ENCODE results near the gene COBLL1.
"Not testable (repeated sequence)": the region's sequence is repeated elsewhere in the genome, so short reads cannot be mapped to it uniquely, and the experiment has no call there.

COBLL1 gene, protein sequence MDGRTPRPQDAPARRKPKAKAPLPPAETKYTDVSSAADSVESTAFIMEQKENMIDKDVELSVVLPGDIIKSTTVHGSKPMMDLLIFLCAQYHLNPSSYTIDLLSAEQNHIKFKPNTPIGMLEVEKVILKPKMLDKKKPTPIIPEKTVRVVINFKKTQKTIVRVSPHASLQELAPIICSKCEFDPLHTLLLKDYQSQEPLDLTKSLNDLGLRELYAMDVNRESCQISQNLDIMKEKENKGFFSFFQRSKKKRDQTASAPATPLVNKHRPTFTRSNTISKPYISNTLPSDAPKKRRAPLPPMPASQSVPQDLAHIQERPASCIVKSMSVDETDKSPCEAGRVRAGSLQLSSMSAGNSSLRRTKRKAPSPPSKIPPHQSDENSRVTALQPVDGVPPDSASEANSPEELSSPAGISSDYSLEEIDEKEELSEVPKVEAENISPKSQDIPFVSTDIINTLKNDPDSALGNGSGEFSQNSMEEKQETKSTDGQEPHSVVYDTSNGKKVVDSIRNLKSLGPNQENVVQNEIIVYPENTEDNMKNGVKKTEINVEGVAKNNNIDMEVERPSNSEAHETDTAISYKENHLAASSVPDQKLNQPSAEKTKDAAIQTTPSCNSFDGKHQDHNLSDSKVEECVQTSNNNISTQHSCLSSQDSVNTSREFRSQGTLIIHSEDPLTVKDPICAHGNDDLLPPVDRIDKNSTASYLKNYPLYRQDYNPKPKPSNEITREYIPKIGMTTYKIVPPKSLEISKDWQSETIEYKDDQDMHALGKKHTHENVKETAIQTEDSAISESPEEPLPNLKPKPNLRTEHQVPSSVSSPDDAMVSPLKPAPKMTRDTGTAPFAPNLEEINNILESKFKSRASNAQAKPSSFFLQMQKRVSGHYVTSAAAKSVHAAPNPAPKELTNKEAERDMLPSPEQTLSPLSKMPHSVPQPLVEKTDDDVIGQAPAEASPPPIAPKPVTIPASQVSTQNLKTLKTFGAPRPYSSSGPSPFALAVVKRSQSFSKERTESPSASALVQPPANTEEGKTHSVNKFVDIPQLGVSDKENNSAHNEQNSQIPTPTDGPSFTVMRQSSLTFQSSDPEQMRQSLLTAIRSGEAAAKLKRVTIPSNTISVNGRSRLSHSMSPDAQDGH

DNA sequence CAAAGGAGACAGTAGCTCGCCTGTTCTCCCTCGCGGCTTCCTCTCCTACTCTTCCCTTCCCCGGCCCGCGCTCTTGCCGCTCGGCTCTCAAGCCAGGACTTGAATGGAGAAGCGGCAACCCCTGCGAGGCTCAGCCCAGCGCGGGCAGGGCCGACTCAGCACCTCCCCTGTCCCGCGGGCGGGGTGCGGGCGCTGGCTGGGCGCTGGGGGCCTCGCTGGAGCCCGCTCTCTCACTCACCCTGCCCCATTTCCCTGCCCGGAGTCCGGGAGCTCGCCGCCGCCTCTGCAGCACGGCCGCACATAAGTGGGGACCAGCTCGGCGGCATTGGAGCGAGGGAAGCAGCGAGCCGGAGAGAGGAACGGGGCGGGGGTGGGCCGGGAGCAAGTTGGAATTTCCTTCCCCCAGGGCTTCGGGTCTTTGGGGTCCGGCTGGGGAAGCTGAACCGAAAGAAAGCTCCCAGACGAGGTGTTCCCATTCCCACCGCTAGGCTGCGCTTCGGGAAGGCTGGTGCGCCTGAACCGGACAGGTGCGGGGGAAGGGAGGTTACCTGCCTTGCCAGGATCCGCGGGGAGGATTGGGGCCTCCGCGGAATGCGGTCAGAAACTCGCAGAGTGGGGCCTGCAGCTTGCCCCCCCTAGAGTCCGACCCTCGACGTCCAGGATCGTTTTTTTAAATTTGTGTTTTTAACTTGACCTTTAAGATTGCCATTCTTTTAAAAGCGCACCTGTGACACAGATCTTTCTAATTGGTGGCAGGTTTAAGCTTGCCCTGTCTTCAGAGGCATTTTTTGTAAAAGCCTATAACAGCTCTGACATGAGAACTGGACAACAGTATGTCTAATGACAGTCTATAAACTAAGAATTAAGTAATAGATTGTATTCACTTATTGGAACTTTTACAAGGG is at the start of gene COBLL1:
TSS of gene COBLL1 (minus strand) at position 105 of the 905 bp plus-strand sequence. CDS start 627 bp downstream, outside the sequence.
- peak; percentile 43 for DNase-seq (ENCODE audit: low read depth)

DNA sequence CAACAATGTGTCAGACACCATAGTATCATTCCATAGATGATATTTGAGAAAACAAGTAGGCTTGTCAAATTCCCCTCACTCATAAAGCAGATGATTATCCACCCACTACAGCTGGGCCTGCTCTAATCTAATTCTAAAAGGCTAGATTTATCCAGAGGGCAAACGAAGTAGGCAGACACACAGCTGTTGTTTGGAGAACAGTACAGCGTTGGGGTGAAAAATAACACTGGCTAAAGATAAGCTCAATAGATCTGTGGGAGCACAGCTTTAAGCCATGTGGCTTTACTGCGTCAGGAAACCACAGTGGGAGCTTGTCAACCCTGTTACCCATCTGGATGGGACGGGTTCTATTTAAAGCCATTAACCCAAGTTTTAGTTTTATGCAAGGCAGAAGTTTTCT is 48.9 kb upstream of the COBLL1 start:
- DNase-seq (ENCODE audit: low read depth) = no peak

DNA sequence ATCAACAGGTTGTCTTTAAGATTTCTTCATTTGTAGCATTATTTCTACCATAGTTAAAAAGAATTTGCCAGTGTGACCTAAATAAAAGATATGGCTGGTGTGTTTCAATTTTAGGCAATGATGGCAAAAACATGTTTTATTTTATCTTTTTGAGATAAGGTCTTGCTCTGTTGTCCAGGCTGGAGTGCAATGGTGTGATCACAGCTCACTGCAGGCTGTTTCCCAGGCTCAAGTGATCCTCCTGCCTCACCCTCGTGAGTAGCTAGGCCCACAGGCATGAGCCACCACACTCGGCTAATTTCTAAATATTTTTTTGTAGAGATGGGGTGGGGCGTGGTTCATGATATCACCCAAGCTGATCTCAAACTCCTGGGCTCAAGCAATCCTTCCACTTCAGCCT is 47.0 kb upstream of the COBLL1 start:
- no peak for DNase-seq (ENCODE audit: low read depth)

DNA sequence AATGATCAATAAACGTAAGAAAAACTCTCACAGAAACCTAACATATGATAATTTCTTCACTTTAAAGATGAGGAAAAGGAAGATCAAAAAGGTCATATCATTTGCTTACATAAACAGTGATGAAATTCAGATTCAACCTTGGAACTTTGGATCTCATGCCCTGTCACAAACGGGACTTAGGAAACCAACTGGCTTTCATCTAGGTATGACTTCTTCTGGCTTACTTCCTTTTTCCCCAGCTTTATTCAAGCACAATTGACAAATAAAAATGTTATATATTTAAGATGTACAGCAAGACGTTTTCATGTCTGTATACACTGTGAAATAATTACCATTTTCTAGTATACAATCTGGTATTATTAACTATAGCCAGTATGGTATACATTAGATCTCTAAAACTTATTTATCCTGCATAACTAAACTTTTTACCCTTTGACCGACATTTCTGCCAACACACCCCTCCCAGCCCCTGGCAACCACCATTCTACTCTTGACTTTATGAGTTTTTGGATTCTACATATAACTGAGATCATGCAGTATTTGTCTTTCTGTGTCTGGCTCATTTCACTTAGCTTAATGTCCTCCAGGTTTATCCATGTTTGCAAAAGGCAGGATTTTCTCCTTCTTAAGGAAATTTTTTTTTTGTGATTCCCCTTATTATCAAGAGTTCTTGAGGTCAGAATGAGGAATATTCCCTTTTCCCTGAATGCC is 46.0 kb upstream of the COBLL1 start:
- no peak for DNase-seq (ENCODE audit: low read depth)

DNA sequence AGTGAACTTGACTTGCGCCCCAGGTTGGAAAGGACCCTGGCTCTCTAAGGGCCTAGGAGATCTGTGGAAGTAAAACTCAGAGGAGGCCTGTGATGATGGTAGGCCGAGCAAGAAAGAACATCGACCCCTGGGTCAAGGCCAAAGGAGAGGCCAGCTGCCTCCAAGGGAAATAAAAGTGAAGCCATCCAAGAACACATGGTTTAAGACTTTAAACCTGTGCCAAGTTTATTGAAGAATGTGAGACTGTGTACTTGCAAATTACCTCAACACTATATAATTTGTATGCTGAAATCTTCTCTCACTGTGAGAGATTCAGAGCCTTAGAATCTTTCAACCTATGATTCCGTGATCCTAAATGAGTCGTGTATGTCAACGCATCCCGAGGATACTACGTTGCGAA is 40.7 kb upstream of the COBLL1 start:
- no peak for DNase-seq (ENCODE audit: low read depth)

DNA sequence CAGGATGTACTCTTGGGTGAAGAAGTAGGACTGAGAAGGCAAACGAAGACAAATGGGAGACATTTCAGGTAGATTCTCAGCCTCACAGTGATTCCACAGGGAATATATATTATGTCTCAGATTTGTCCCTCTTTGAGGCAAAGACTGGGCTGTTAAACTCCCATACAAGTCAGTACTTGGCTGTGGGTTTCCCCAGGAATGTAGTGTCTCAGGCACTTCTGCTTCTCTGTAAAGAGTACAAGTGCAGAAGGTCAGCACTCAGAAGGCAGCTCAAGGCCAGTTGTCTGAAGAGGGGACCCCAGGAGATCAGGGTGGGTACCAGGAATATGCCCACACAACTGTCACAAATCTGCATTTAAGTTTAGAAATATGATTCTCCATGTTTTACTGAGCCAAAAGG is 39.9 kb upstream of the COBLL1 start:
- DNase-seq (ENCODE audit: low read depth) = no peak

DNA sequence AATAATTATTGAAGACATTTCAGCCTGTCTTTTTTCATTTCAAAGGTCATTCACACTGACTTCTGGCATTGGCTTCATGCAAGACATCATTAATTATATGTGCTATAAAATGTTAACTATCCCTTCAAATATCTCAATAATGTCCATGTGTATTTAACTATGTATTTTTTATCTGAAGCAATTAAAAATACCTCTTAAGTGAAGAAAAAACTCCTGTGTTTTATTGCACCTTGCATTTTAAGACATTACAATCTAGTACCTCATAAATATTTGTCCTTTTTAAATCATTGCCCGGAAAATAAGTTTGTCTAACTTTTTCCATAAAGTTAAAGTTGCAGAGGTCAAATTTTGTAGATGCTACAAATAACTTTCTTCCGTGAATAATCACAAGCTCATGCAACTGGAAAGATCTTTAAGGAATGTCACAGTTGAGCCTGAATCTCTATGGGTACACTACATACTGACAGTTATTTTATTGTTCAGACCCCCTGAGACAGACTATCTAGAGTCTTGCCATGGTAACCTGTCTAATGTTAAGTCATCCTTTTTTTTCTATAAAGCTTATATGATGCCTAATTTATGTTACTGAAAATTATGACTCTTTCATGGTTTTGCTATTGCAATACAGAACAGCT is 38.4 kb upstream of the COBLL1 start:
- DNase-seq (ENCODE audit: low read depth) = no peak

DNA sequence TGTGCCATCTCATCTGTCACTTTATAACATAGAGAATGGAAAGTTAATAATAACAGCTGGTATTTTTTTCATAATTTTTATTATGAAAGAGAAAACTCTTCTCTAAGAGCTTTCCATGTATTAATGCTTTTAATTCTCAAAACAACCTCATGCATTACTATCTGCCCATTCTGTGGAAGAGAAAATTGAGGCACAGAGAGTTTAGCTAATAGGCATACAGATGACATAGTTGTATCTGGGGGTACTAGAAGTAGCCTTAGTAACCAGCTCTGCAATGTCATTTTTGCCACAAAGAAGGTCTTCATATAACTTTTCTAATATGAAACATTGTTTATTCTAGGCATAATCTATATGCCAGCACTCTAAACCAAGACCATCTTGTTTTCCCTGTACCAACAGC is 36.3 kb upstream of the COBLL1 start:
- no peak for DNase-seq (ENCODE audit: low read depth)

DNA sequence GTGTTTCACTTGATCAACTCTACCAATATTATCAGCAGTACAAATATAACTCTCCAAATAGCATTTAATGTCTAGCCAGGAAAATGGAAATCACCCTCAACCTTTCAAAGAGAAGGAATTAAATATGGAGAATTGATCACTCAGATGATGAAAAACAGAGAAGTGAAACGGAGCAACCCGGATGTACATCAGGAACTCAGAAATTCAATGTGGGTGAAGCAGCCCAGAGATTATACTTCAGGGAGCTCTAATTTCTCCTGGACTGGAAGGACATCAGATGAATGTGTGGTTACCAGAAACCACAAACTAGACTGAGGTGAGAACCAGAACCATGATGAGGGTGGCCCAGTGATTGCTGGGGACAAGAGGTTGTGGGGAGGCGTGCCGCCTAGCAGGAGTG is 35.5 kb upstream of the COBLL1 start:
- no peak for DNase-seq (ENCODE audit: low read depth)

DNA sequence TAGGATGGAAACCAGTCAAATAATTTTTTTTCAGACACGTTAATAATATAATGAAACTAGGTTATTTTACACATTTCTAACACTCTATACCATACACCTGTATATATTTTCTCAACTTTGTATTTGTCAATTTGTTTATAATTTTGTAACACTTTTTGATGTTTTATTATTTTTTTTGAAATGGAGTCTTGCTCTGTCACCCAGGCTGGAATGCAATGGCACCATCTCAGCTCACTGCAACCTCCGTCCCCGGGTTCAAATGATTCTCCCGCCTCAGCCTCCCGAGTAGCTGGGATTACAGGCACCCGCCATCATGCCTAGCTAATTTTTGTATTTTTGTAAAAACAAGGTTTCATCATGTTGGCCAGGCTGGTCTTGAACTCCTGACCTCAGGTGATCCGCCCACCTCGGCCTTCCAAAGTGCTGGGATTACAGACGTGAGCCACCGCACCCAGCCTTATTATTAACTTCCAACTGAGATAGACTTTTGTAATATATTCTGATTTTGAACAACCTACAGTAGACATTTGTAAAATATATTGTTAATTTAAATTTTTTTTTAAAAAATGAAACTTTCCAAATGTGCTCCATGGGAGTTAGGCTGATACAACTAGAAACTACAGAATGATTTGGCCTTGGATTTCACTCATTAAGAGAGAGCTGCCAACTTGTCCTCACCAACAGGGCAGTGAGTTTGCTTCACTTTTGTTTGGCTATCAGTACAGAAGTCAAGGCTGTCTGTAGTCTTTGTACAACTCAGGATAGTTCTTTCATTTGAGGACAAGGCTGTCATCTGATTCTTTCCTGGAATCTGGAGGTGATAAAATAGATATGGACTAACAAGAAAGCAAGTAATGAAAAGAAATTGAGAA is 33.9 kb upstream of the COBLL1 start:
- DNase-seq (ENCODE audit: low read depth) = no peak

DNA sequence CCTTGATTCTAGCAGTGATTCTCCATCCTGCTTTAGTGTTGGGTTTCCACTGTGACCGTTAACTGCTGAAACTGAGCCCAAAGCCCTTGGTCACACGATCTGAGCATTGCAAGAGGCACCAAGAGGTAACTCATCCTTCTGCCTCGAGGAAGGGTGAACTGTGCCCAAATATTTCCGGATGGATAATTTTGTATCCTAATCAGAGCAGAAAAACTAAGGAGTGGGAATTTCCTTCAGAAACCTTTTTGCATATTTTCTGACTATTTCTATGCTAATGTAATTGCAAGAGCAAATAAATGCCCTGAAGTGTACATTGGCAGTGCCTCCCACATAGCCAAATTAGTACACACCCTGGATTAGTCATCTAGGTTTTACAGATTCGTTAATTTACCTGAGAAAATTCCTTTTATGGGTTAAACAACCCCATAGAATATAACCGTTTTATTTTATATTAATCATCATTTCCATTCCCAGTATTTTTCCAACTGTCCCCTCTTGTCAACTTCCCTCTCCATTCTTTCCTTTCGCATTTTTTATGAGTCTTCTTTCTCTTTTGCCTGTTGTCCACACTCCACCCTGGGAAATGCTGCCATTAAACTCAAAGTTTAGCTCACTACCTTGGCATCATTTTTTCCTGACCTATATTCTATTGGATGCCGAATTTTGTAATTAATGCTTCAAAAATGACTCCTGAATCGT is 31.7 kb upstream of the COBLL1 start:
- DNase-seq (ENCODE audit: low read depth) = no peak

DNA sequence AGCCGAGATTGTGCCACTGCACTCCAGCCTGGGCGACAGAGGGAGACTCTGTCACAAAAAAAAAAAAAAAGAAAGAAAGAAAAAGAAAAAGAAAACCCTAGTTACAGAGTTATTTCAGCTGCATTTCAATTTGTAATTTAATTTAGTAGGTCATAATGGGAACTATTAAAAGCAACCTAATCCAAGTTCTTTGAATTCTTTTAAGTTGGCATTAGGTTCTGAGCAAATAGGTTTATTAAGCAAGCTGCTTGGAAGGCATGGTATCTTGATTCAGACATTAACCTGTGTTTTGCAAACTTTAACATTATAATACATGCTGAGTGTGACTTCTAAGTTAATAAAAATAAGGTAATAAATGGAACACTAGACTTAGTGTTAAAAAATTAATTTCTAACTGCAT is 29.8 kb upstream of the COBLL1 start:
- no peak for DNase-seq (ENCODE audit: low read depth)

DNA sequence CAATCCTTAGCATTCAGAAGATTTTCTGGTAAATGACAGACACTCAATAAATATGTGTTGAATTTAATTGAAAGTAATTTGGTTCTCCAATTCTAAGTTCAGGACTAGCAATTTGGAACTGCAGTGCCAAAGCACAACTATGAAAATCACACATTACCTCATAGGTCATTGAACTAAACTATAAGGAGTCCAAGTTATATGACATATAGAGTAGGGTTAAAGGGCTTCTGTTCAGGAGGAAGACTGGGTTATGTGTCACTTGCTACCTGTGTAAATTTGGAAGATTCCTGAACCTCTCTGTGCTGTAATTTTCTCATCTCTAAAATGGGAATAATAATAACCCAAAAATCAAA is 27.8 kb upstream of the COBLL1 start:
- DNase-seq (ENCODE audit: low read depth) = no peak

DNA sequence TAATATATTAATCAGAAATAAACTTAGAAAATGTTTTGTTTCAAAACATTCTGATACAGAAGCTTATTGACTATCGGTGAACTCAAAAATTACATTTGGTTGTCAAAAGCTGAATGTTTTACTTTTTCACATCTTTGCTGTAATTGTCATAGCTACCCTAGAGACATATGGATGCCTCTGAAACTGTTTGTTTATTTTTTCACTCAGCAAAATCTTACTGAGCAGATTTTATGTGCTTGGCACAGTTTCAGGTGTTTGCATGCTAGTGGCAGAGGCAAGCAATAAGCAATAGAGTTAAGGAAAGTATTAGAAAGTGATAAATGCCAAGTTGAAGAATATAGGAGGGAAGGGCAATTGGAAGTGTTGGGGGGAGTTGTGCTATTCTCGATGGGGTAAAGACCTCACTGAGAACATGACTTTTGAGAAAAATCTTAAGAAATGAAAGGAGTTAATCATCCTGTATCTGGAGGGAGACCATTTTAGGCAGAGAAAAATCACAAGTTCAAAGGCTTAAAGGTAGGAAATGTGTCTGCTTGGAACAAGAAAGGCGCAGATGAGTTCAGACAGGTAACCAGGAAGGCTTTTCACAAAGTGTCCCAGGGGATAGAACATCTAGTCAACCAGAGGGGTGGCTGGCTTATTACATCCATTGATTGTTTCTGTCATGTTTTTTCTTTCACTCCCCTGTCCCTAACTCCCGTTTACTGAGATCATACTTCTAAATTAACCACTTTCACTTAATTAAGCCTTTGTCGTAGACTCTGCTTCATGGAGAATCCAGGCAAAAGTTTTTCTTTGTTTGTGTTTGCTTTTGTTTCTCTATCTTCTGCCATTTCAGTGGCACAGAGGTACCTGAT is 27.2 kb upstream of the COBLL1 start:
- DNase-seq (ENCODE audit: low read depth) = peak; percentile 9

DNA sequence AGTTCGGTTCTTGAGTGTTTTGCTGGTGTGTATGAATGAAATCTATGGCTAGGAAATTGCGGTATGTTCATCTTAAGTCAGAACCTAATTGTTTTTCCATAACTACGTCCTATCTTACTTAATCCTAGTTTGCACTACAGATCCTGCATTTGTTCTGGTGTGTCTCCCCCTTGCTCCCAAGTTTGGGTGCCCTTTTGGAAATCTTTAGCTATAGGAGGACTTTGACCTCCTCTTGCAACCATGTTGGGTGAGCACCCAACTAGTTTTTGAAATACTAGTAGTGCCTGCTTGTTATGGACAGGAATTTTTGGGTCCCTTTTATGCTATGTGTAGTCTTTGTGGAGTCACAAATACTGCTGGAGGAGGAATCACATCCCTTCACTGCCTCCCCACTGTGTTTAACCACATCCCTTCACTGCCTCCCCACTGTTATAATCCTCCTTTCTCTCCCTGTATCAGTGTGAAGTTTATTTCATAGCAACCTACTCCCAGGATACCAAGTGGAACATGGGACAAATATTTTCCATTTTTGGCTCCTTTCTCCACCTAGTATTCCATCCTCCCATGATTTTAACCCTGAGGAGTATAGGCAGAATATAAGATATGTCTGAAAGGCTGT is 26.3 kb upstream of the COBLL1 start:
- no peak for DNase-seq (ENCODE audit: low read depth)

DNA sequence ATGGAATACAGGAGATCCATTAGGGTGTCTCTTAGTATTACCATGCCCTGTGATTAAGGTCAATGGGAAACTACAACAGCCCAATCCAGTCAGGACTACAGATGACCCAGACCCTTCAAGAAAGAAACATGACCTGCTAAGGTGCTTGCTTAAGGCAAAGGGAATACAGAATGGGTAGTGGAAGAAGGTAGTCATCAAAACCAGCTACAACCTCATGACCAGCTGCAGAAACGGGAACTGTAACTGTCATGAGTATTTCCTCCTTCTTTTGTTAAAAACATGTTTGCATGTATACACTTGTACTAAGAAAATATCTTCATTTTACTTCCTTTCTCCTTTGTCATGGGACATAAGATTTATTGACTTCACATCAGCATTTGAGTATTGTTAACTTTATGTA is 24.8 kb upstream of the COBLL1 start:
- not testable (repeated sequence) for DNase-seq (ENCODE audit: low read depth)

DNA sequence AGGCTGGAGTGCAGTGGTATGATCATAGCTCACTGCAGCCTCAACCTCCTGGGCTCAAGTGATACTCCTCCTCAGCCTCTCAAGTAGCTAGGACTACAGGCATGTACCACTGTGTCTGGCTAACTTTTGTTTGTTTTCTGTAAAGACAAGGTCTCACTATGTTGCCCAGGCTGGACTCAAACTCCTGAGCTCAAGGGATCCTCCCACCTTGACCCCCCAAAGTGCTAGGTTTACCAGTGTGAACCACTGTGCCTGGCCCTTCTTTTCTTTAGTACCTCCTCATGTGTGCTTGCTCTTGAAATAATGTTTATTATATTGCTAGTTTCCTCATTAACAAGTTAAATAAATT is 19.0 kb upstream of the COBLL1 start:
- DNase-seq (ENCODE audit: low read depth) = no peak
